Measurements from ENCODE around the gene ACVR2B. TPM values are rescaled to one million over a fixed set of nuclear protein-coding genes. Genes with fewer than 3 reads are reported as not detected.

Gene ACVR2B
- total RNA-seq, 1 experiment from 2014 or later = 18.3 TPM

DNA sequence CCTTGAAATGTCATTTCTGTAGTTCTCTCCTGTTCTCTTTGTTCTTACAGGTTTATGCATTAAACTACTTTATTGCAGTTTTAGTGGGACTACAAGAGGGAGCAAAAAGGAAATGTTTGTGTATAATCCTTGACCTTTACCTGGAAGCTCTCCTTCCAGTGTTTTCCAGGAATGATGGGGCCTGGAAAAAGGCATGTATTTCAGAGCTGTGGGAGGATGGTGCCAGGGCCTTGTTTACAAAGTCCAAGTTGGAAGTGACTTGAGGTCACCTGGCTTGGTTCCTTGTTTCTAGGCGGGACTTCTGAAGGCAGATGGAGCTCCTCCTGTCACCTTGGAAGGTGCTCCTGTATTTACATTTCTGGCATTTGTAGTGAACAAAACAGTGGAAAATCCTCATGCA is 15.1 kb downstream of the ACVR2B start:
- POLR2A ChIA-PET = no interaction called here
- TF ChIP-seq EZH2phosphoT487 (IDR thresholded peaks at IDR 0.05; ENCODE audit: borderline replicate concordance) (no peak), REST (IDR thresholded peaks at IDR 0.05; ENCODE audit: low read depth) (no peak), JUND (IDR thresholded peaks at IDR 0.05) (no peak), CEBPB (IDR thresholded peaks at IDR 0.05; ENCODE audit: low read depth) (no peak), RAD21 (IDR thresholded peaks at IDR 0.05; ENCODE audit: low read depth) (no peak), ZFX (IDR thresholded peaks at IDR 0.05) (no peak), EZH2 (IDR thresholded peaks at IDR 0.05) (no peak), SRF (IDR thresholded peaks at IDR 0.05; ENCODE audit: low read depth) (no peak), ZNF274 (IDR thresholded peaks at IDR 0.05; ENCODE audit: low read depth, low read length) (no peak), CTCF (IDR thresholded peaks at IDR 0.05 in 2 of 3, conservative IDR thresholded peaks at IDR 0.05 in 1 of 3; ENCODE audit: borderline replicate concordance in 1 of 3, insufficient read depth in 1 of 3, low read depth in 2 of 3, low read length in 2 of 3) (no peak), ELF1 (IDR thresholded peaks at IDR 0.05; ENCODE audit: borderline replicate concordance, low read depth) (no peak), EGR1 (IDR thresholded peaks at IDR 0.05; ENCODE audit: low read depth) (no peak), FOSL1 (IDR thresholded peaks at IDR 0.05; ENCODE audit: low read depth) (no peak), YY1 (IDR thresholded peaks at IDR 0.05; ENCODE audit: extremely low read depth, insufficient replicate concordance, low read depth, low read length) (no peak), TCF7L2 (IDR thresholded peaks at IDR 0.05; ENCODE audit: borderline replicate concordance, extremely low read depth, insufficient read depth, insufficient read length) (no peak), SIN3A (IDR thresholded peaks at IDR 0.05; ENCODE audit: low read depth) (no peak), SP1 (IDR thresholded peaks at IDR 0.05; ENCODE audit: low read depth) (no peak)
- TF ChIP-seq, protein P1, sequence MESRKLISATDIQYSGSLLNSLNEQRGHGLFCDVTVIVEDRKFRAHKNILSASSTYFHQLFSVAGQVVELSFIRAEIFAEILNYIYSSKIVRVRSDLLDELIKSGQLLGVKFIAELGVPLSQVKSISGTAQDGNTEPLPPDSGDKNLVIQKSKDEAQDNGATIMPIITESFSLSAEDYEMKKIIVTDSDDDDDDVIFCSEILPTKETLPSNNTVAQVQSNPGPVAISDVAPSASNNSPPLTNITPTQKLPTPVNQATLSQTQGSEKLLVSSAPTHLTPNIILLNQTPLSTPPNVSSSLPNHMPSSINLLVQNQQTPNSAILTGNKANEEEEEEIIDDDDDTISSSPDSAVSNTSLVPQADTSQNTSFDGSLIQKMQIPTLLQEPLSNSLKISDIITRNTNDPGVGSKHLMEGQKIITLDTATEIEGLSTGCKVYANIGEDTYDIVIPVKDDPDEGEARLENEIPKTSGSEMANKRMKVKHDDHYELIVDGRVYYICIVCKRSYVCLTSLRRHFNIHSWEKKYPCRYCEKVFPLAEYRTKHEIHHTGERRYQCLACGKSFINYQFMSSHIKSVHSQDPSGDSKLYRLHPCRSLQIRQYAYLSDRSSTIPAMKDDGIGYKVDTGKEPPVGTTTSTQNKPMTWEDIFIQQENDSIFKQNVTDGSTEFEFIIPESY (IDR thresholded peaks at IDR 0.05; ENCODE audit: extremely low read depth, insufficient replicate concordance, low read length) = no peak
- no peak overlapping the region for H3K4me3 ChIP-seq (replicated peaks in 1 of 2; ENCODE audit: low read depth in 1 of 2, low read length in 2 of 2)
- H3K27me3 ChIP-seq (ENCODE audit: insufficient read depth, low read length) = no peaks in the 10 kb centered on the region
- H3K27ac ChIP-seq (ENCODE audit: low read depth, low read length) = no peak overlapping the region
- H2AFZ ChIP-seq (ENCODE audit: low read depth, low read length, poor library complexity, severe bottlenecking) = no peak overlapping the region
- no peak for DNase-seq (ENCODE audit: low read depth, low spot score)
- peaks cover 4 to 9% of the 10 kb centered on the region in 2 experiments; a peak in 2 of 4 replicates for H3K9me3 ChIP-seq (ENCODE audit: control insufficient read depth in 1 of 2, insufficient read depth in 1 of 2, low read depth in 1 of 2, low read length in 2 of 2)
- H3K9ac ChIP-seq (ENCODE audit: low read length) = no peak overlapping the region
- no peaks in the 10 kb centered on the region for H3K36me3 ChIP-seq (ENCODE audit: control insufficient read depth in 1 of 2, insufficient read depth in 2 of 2, low read length in 2 of 2)
- no peak for ATAC-seq
- H4K20me1 ChIP-seq (ENCODE audit: insufficient read depth) = no peaks in the 10 kb centered on the region
- RAD21 ChIA-PET (ENCODE audit: low non-redundant PET in 1 of 2, low total read pairs in 2 of 2, uncharacterized antibody in 2 of 2, unreplicated experiment in 2 of 2) = no interaction called here
- peaks cover 45% of the 10 kb centered on the region; the same call in 1 of the 2 replicates for H3K79me2 ChIP-seq (ENCODE audit: insufficient read depth, low read length)
- no peak overlapping the region for H3K4me2 ChIP-seq (ENCODE audit: low read length)
- intact Hi-C loops (cut with micrococcal nuclease) = no loop called here
- H3K4me1 ChIP-seq (ENCODE audit: control insufficient read depth in 1 of 2, insufficient read depth in 2 of 2, low read length in 2 of 2) = peaks cover 2 to 7% of the 10 kb centered on the region in 2 experiments; a peak in 2 of 4 replicates
- no TSS peak for BruUV-seq (replicated peaks)
- CTCF ChIA-PET = no interaction called here
- H3K9me2 ChIP-seq (ENCODE audit: insufficient read depth) = no peaks in the 10 kb centered on the region
